SK-N-DZ (cell line): ENCODE data around the gene SELENOW.

Source experiments
- DNase-seq: peaks from one replicate; pipeline ENCODE4 v3.0.0-alpha.2; 2015; ENCODE audit warnings: low spot score
- small RNA-seq, 2 experiments: library from RNA; depleted of rRNA; stranded (forward); fragments of <200 nt; gene quantifications; one replicate each; pipeline ENCODE3, GENCODE V24; 2014

The SELENOW gene

GRCh38 chr19:47820410-47820809 lies 41.9 kb downstream of the SELENOW start:
- no peak for DNase-seq

- DNase-seq = no peak
These were observed 43.0 kb downstream of the SELENOW start, which contains the start of gene CRX for GRCh38 chr19:47821460-47822020. Gene CRX (plus strand): TSS chr19:47821937. CDS start chr19:47834444, 12,507 bp downstream.

- DNase-seq = no peak
These were observed 45.9 kb downstream of the SELENOW start for GRCh38 chr19:47824396-47824795.

GRCh38 chr19:47826800-47827199 lies 48.3 kb downstream of the SELENOW start:
- no peak for DNase-seq

GRCh38 chr19:47832723-47833122 lies 54.2 kb downstream of the SELENOW start:
- DNase-seq = no peak

Small RNAs within 50 kb of the gene (small RNA-seq; reads per million reads assigned to genes)
- gene AC008745.1 (0 reads per million in 2 experiments), gene SNORD23 (0 reads per million in 2 experiments)
